ENCODE results near the gene ZNF789. TPM values are rescaled to one million over a fixed set of nuclear protein-coding genes. Genes with fewer than 3 reads are reported as not detected.

ZNF789 gene
- total and polyA plus RNA-seq, 9 of the 15 experiments (the other 6 are each of a cell fraction or from before 2014, with no cell fraction given), result 6.1 to 57.0 (median 24.8) TPM

DNA sequence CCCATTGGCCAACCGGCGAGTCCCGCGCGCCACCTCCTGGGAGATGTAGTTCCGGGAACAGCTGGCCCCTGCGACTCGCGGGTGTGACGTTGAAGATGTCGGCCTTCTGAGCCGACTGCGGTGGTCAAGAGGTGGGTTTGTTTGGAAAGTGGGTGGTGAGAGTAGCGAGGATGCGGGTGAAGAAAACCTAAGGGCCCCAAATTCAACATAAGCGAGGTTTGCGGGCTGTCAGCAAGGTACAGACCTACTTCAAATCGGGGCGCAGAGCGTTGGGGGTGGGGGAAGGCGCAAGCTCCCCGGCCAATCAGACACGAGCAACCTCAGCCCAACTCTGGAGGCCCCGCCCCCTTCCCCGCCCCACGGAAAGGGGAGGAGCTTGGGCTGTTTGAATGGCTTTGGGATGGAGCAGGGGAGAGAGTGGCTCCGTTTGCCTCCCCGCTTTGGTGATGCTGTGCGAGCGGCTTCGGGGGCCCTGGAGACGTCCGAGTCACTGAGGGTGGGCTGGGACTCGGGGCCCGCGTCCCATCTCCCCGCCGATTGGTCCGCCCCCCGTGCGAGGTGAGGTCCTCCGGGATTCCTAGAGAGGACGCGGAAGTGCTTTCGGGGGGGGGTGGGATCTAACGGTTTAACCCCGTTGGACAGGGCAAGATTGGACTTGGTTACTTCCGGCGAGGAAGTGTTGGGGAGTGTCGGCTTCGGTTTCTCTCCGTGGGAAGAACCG, 32.1 kb downstream of the ZNF789 start, which contains the start of gene ZKSCAN5 (continued):
- 0 out of 2 replicates have a peak, but pooled peaks have one; percentile 6 for TF ChIP-seq LARP7 (IDR thresholded peaks at IDR 0.05)
- no peak; the same call in 1 of the 2 replicates for TF ChIP-seq ZBTB43 (CRISPR knock-in tag; IDR thresholded peaks at IDR 0.05)
- TF ChIP-seq GTF2E2 (tag; IDR thresholded peaks at IDR 0.05), result peak; percentile 79; the same call in 1 of the 2 replicates
- 0 out of 2 replicates have a peak, but pooled peaks have one; percentile 9 for TF ChIP-seq MTA2 (IDR thresholded peaks at IDR 0.05; ENCODE audit: low read depth)
- no peak for TF ChIP-seq ZNF274 (IDR thresholded peaks at IDR 0.05; ENCODE audit: borderline replicate concordance, low read depth, low read length)
- TF ChIP-seq MLX (CRISPR knock-in tag; conservative IDR thresholded peaks at IDR 0.05), result no peak
- no peak for TF ChIP-seq ZNF589 (CRISPR knock-in tag; IDR thresholded peaks at IDR 0.05; ENCODE audit: low read depth)
- TF ChIP-seq ZNF24 (IDR thresholded peaks at IDR 0.05), result no peak
- TF ChIP-seq POLR2A (conservative IDR thresholded peaks at IDR 0.05), result peak; percentile 93
- TF ChIP-seq ZNF79 (CRISPR knock-in tag; IDR thresholded peaks at IDR 0.05; ENCODE audit: low read depth), result no peak
- TF ChIP-seq PHF20 (IDR thresholded peaks at IDR 0.05; ENCODE audit: partially characterized antibody), result peak; percentile 83
- no peak for TF ChIP-seq RBM15 (IDR thresholded peaks at IDR 0.05; ENCODE audit: insufficient read depth, low read length)
- TF ChIP-seq BRD9 (IDR thresholded peaks at IDR 0.05; ENCODE audit: low read depth, partially characterized antibody), result no peak
- no peak for TF ChIP-seq ZNF165 (CRISPR knock-in tag; IDR thresholded peaks at IDR 0.05; ENCODE audit: borderline replicate concordance)
- no peak for TF ChIP-seq HNRNPLL (IDR thresholded peaks at IDR 0.05; ENCODE audit: low read depth, low read length, poor library complexity, severe bottlenecking)
- no peak for TF ChIP-seq WHSC1 (IDR thresholded peaks at IDR 0.05; ENCODE audit: low read length)
- TF ChIP-seq, protein P1, sequence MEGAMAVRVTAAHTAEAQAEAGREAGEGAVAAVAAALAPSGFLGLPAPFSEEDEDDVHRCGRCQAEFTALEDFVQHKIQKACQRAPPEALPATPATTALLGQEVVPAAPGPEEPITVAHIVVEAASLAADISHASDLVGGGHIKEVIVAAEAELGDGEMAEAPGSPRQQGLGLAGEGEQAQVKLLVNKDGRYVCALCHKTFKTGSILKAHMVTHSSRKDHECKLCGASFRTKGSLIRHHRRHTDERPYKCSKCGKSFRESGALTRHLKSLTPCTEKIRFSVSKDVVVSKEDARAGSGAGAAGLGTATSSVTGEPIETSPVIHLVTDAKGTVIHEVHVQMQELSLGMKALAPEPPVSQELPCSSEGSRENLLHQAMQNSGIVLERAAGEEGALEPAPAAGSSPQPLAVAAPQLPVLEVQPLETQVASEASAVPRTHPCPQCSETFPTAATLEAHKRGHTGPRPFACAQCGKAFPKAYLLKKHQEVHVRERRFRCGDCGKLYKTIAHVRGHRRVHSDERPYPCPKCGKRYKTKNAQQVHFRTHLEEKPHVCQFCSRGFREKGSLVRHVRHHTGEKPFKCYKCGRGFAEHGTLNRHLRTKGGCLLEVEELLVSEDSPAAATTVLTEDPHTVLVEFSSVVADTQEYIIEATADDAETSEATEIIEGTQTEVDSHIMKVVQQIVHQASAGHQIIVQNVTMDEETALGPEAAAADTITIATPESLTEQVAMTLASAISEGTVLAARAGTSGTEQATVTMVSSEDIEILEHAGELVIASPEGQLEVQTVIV (CRISPR knock-in tag; IDR thresholded peaks at IDR 0.05; ENCODE audit: borderline replicate concordance), result no peak
- TF ChIP-seq FOXJ2 (tag; IDR thresholded peaks at IDR 0.05), result no peak

Measured in K562 (cell line).